ENCODE results near the gene SLC2A3.
"Not testable (repeated sequence)": the region's sequence is repeated elsewhere in the genome, so short reads cannot be mapped to it uniquely, and the experiment has no call there.

DNA sequence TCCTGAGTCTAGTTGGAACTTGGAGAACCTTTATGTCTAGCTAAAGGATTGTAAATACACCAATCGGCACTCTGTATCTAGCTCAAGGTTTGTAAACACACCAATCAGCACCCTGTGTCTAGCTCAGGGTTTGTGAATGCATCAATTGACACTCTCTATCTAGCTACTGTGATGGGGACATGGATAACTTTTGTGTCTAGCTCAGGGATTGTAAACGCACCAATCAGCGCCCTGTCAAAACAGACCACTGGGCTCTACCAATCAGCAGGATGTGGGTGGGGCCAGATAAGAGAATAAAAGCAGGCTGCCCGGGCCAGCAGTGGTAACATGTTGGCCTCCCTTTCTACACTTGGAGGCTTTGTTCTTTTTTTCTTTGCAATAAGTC is 54.3 kb downstream of the SLC2A3 start:
- TF ChIP-seq EP300, POLR2A (IDR thresholded peaks at IDR 0.05): not testable (repeated sequence)
- TF ChIP-seq, protein P1, sequence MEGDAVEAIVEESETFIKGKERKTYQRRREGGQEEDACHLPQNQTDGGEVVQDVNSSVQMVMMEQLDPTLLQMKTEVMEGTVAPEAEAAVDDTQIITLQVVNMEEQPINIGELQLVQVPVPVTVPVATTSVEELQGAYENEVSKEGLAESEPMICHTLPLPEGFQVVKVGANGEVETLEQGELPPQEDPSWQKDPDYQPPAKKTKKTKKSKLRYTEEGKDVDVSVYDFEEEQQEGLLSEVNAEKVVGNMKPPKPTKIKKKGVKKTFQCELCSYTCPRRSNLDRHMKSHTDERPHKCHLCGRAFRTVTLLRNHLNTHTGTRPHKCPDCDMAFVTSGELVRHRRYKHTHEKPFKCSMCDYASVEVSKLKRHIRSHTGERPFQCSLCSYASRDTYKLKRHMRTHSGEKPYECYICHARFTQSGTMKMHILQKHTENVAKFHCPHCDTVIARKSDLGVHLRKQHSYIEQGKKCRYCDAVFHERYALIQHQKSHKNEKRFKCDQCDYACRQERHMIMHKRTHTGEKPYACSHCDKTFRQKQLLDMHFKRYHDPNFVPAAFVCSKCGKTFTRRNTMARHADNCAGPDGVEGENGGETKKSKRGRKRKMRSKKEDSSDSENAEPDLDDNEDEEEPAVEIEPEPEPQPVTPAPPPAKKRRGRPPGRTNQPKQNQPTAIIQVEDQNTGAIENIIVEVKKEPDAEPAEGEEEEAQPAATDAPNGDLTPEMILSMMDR (IDR thresholded peaks at IDR 0.05), result not testable (repeated sequence)

All from suprapubic skin (tissue), 3 donors.